Measurements from ENCODE around the gene DPYSL5. TPM values are rescaled to one million over a fixed set of nuclear protein-coding genes. Genes with fewer than 3 reads are reported as not detected.
A peak's percentile ranks its signal among the peaks of the same experiment; 100 is the strongest.

DPYSL5 gene
- total RNA-seq, 1 experiment from 2014 or later, result not detected

DNA sequence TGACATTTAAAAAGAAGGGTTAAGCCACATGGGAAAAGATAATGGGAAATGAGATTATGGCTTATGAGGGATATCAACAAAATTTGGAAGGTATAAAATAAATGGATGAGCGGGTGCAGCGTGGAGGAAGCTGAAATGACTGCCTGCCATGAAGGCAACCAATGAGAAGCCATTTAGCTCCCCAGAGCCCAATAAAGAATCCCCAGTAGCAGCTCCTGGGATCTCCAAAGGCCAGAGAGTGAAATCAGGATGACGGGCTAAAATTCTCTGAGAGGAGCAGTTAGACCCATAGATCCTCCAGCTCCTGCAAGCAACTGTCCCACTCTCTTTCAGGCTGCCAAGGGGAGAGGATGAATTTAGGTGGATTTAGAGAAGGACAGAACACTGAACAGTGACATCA lies 109.6 kb downstream of the DPYSL5 start:
- no TSS peak for BruUV-seq (replicated peaks)
- Mint-ChIP-seq H3K9me3 (ENCODE audit: unreplicated experiment) (no peaks in the 10 kb centered on the region), H3K4me3 (ENCODE audit: unreplicated experiment) (no peak overlapping the region), H3K4me1 (ENCODE audit: insufficient read depth, unreplicated experiment) (no peaks in the 10 kb centered on the region), H3K36me3 (ENCODE audit: insufficient read depth, unreplicated experiment) (no peaks in the 10 kb centered on the region), H3K27ac (ENCODE audit: low read depth, unreplicated experiment) (no peak overlapping the region), H3K27me3 (ENCODE audit: insufficient read depth, unreplicated experiment) (peaks cover 82% of the 10 kb centered on the region)
- CTCF ChIA-PET, result interaction anchor here (0.6 to 13.2 kb wide), 6 partner anchors 16 to 214 kb away, joined by 3 to 371 read pairs (median 4); no protein-coding TSS in a partner anchor
- TF ChIP-seq, protein P1, sequence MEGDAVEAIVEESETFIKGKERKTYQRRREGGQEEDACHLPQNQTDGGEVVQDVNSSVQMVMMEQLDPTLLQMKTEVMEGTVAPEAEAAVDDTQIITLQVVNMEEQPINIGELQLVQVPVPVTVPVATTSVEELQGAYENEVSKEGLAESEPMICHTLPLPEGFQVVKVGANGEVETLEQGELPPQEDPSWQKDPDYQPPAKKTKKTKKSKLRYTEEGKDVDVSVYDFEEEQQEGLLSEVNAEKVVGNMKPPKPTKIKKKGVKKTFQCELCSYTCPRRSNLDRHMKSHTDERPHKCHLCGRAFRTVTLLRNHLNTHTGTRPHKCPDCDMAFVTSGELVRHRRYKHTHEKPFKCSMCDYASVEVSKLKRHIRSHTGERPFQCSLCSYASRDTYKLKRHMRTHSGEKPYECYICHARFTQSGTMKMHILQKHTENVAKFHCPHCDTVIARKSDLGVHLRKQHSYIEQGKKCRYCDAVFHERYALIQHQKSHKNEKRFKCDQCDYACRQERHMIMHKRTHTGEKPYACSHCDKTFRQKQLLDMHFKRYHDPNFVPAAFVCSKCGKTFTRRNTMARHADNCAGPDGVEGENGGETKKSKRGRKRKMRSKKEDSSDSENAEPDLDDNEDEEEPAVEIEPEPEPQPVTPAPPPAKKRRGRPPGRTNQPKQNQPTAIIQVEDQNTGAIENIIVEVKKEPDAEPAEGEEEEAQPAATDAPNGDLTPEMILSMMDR (IDR thresholded peaks at IDR 0.05; ENCODE audit: unreplicated experiment), result no peak
- intact Hi-C loops (cut with micrococcal nuclease), result no loop called here
- DNase-seq (ENCODE audit: unreplicated experiment), result no peak
- POLR2A ChIA-PET, result no interaction called here

DNA sequence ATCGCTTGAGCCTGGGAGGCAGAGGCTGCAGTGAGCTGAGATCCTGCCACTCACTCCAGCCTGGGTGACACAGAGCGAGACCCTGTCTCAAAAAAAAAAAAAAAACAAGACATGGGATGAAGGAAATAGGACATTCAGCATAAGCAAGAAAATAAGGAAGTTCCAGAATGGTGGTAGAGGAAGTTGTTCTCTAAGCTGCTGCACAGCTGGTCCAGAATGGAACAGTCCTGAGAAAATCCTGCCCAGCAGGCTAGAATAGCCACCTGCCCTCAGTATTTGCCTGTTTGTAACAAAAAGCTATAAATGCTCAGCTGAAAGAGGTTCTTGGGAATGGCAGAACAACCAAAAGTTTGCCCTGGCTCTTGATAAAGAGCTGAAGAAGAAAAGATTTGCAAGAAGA lies 111.4 kb downstream of the DPYSL5 start:
- H3K4me1 Mint-ChIP-seq (ENCODE audit: insufficient read depth, unreplicated experiment), result no peaks in the 10 kb centered on the region
- H3K4me3 Mint-ChIP-seq (ENCODE audit: unreplicated experiment), result no peak overlapping the region
- TF ChIP-seq, protein P1 (IDR thresholded peaks at IDR 0.05; ENCODE audit: unreplicated experiment), result no peak
- ChIA-PET CTCF (interaction anchor here (0.7 to 13.2 kb wide), 5 partner anchors 9 to 210 kb away, joined by 3 to 371 read pairs (median 4); no protein-coding TSS in a partner anchor), POLR2A (interaction anchor here (0.6 kb wide), 2 partner anchors 12 to 360 kb away, joined by 4 to 5 read pairs; no protein-coding TSS in a partner anchor)
- no TSS peak for BruUV-seq (replicated peaks)
- no peaks in the 10 kb centered on the region for H3K36me3 Mint-ChIP-seq (ENCODE audit: insufficient read depth, unreplicated experiment)
- DNase-seq (ENCODE audit: unreplicated experiment), result no peak
- intact Hi-C loops (cut with micrococcal nuclease), result no loop called here
- no peak overlapping the region for H3K27ac Mint-ChIP-seq (ENCODE audit: low read depth, unreplicated experiment)
- no peaks in the 10 kb centered on the region for H3K9me3 Mint-ChIP-seq (ENCODE audit: unreplicated experiment)
- peaks cover 74% of the 10 kb centered on the region for H3K27me3 Mint-ChIP-seq (ENCODE audit: insufficient read depth, unreplicated experiment)

DNA sequence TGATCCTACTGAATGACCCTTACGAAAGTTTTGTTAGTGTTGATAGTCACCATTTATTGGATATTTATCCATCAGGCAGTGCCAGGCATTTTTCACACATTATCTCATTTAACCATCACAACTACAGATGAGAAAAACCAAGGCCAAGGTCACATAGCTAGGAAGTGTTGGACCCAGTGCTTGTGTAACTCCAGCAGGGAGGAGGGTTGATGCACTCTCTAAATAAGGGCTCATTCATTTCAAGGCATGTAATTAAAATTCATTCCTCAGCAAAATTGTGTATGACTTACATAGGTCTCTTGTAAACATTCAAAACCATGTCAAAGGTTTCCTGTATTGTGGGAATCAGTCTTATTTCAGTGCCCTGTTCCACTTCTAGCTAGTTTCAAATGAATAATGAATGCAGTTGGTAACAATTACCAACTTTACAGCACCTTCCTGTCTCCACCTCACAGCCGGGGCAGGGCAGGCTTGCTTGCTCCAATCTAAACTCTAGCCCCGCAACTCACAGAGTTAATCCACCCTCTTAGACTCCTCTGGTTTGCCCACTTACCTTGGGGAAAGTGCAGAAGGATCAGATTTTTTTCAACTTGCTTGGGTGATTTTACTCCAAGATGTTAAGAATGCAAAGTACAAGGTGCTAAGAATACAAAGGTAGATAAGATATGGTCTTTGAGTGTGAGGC lies 116.7 kb downstream of the DPYSL5 start:
- intact Hi-C loops (cut with micrococcal nuclease), result no loop called here
- peaks cover 44% of the 10 kb centered on the region for H3K27me3 Mint-ChIP-seq (ENCODE audit: insufficient read depth, unreplicated experiment)
- TF ChIP-seq, protein P1 (IDR thresholded peaks at IDR 0.05; ENCODE audit: unreplicated experiment), result no peak
- H3K36me3 Mint-ChIP-seq (ENCODE audit: insufficient read depth, unreplicated experiment), result no peaks in the 10 kb centered on the region
- ChIA-PET CTCF (interaction anchor here (0.6 to 13.2 kb wide), 8 partner anchors 12 to 241 kb away, joined by 3 to 371 read pairs (median 4); no protein-coding TSS in a partner anchor), POLR2A (no interaction called here)
- BruUV-seq (replicated peaks), result no TSS peak
- H3K9me3 Mint-ChIP-seq (ENCODE audit: unreplicated experiment), result no peaks in the 10 kb centered on the region
- no peak overlapping the region for H3K27ac Mint-ChIP-seq (ENCODE audit: low read depth, unreplicated experiment)
- H3K4me3 Mint-ChIP-seq (ENCODE audit: unreplicated experiment), result no peak overlapping the region
- no peak for DNase-seq (ENCODE audit: unreplicated experiment)
- peaks cover 7% of the 10 kb centered on the region for H3K4me1 Mint-ChIP-seq (ENCODE audit: insufficient read depth, unreplicated experiment)

DNA sequence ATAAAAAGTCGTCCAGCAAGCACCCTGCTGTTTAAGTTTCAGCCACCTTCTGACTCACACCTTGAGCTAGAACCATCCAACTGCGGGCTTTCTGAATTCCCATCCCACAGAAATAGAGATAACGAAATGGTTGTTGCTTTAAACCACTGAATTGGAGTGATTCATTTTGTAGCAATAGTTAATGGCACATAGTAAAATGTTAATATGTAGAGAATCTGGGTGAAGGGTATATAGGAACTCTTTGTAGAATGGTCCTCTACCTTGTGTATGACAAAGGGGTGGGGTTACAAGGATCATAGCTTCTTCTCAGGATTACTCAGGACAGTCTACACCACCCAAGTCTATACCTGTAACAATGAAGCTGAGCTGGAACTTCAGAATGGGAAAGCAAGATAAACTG lies 120.1 kb downstream of the DPYSL5 start:
- Mint-ChIP-seq H3K27me3 (ENCODE audit: insufficient read depth, unreplicated experiment) (peaks cover 22% of the 10 kb centered on the region), H3K4me1 (ENCODE audit: insufficient read depth, unreplicated experiment) (peaks cover 23% of the 10 kb centered on the region), H3K27ac (ENCODE audit: low read depth, unreplicated experiment) (no peak overlapping the region), H3K9me3 (ENCODE audit: unreplicated experiment) (no peaks in the 10 kb centered on the region), H3K36me3 (ENCODE audit: insufficient read depth, unreplicated experiment) (no peaks in the 10 kb centered on the region), H3K4me3 (ENCODE audit: unreplicated experiment) (no peak overlapping the region)
- intact Hi-C loops (cut with micrococcal nuclease), result no loop called here
- ChIA-PET CTCF (interaction anchor here (0.5 to 13.2 kb wide), 8 partner anchors 8 to 128 kb away, joined by 3 to 371 read pairs (median 4); no protein-coding TSS in a partner anchor), POLR2A (no interaction called here)
- peak; percentile 20 for DNase-seq (ENCODE audit: unreplicated experiment)
- BruUV-seq (replicated peaks), result no TSS peak
- TF ChIP-seq, protein P1 (IDR thresholded peaks at IDR 0.05; ENCODE audit: unreplicated experiment), result no peak
